Activated CD8-positive, alpha-beta T cell treated with anti-CD3 and anti-CD28 coated beads for 36 hours (primary cell): ENCODE data around the gene PLEK. TPM values are rescaled to one million over a fixed set of nuclear protein-coding genes. Genes with fewer than 3 reads are reported as not detected.
"Not testable (repeated sequence)": the region's sequence is repeated elsewhere in the genome, so short reads cannot be mapped to it uniquely, and the experiment has no call there.

Source experiments
- ATAC-seq: fragments of 200-7000 bp; cut with Tn5 transposase; one replicate; pipeline ENCODE4 v1.10.0; 2021; ENCODE audit warnings: mild to moderate bottlenecking, moderate library complexity
- CTCF ChIA-PET: fragments of 350-600 bp; sonication (Branson Sonifier 250); formaldehyde crosslinking; loops from one replicate; lab custom pipeline; 2021; ENCODE audit warnings: antibody characterized with exemption; lab: Charles Lee
- POLR2A ChIA-PET: fragments of 350-600 bp; sonication (Branson Sonifier 250); formaldehyde crosslinking; loops from one replicate; lab custom pipeline; 2021; ENCODE audit warnings: antibody characterized with exemption; lab: Charles Lee
- DNase-seq: peaks from one replicate; pipeline ENCODE4 v3.0.0-alpha.2; 2020
- H3K27ac Mint-ChIP-seq: one replicate; pipeline ENCODE4 v1.8.0; 2021; ENCODE audit warnings: mild to moderate bottlenecking, mixed read lengths
- H3K27me3 Mint-ChIP-seq: one replicate; pipeline ENCODE4 v1.8.0; 2021; ENCODE audit warnings: mixed read lengths
- H3K36me3 Mint-ChIP-seq: one replicate; pipeline ENCODE4 v1.8.0; 2021; ENCODE audit warnings: low read depth, mixed read lengths
- H3K4me1 Mint-ChIP-seq: one replicate; pipeline ENCODE4 v1.8.0; 2021; ENCODE audit warnings: low read depth, mixed read lengths
- H3K4me3 Mint-ChIP-seq: one replicate; pipeline ENCODE4 v1.8.0; 2021; ENCODE audit warnings: mild to moderate bottlenecking, moderate library complexity, mixed read lengths
- H3K9me3 Mint-ChIP-seq: one replicate; pipeline ENCODE4 v1.8.0; 2021; ENCODE audit warnings: mixed read lengths
- intact Hi-C: fragments of 100-400 bp; cut with micrococcal nuclease; formaldehyde crosslinking; loops from one replicate; pipeline ENCODE4 v1.10.0; 2022
- total RNA-seq, 2 experiments: library from RNA; stranded (reverse); gene quantifications; one replicate each; pipeline ENCODE4 v1.2.3, GENCODE V29; 2021
- TF ChIP-seq, protein P1 (sequence below): fragments of 200-600 bp; IDR thresholded peaks from one replicate; pipeline ENCODE4 v1.8.0; 2022; ENCODE audit warnings: antibody characterized with exemption, mild to moderate bottlenecking

The PLEK gene
- total RNA-seq, 2 experiments from 2014 or later = 4.8 to 6.0 TPM

DNA sequence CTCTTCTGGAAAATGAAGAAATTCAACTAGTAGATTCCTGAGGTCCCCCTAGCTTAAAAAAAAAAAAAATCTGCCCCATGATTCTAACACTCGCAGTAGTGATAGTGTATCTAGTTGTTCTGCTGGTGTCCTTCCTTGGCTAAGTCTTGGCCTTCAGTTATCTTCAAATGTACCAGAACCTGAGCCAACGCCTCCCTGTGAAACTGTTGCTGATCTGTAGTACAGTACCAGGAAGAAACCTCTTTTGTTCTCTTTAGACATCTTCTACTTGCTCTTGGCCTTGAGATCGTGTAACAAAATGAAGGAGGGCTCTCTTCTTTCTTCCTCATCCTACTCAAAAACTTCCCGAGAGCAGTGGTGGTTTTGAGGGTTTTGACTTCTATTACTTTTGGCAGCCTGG is 31.0 kb downstream of the PLEK start:
- no peak overlapping the region for H3K4me3 Mint-ChIP-seq
- ATAC-seq = no peak
- peaks cover 11% of the 10 kb centered on the region for H3K36me3 Mint-ChIP-seq
- POLR2A ChIA-PET = no interaction called here
- CTCF ChIA-PET = no interaction called here
- TF ChIP-seq, protein P1, sequence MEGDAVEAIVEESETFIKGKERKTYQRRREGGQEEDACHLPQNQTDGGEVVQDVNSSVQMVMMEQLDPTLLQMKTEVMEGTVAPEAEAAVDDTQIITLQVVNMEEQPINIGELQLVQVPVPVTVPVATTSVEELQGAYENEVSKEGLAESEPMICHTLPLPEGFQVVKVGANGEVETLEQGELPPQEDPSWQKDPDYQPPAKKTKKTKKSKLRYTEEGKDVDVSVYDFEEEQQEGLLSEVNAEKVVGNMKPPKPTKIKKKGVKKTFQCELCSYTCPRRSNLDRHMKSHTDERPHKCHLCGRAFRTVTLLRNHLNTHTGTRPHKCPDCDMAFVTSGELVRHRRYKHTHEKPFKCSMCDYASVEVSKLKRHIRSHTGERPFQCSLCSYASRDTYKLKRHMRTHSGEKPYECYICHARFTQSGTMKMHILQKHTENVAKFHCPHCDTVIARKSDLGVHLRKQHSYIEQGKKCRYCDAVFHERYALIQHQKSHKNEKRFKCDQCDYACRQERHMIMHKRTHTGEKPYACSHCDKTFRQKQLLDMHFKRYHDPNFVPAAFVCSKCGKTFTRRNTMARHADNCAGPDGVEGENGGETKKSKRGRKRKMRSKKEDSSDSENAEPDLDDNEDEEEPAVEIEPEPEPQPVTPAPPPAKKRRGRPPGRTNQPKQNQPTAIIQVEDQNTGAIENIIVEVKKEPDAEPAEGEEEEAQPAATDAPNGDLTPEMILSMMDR = no peak
- H3K4me1 Mint-ChIP-seq = peaks cover 2% of the 10 kb centered on the region
- DNase-seq = no peak
- intact Hi-C loops = no loop called here
- H3K9me3 Mint-ChIP-seq = peaks cover 8% of the 10 kb centered on the region
- no peak overlapping the region for H3K27ac Mint-ChIP-seq
- H3K27me3 Mint-ChIP-seq = peaks cover 2% of the 10 kb centered on the region

DNA sequence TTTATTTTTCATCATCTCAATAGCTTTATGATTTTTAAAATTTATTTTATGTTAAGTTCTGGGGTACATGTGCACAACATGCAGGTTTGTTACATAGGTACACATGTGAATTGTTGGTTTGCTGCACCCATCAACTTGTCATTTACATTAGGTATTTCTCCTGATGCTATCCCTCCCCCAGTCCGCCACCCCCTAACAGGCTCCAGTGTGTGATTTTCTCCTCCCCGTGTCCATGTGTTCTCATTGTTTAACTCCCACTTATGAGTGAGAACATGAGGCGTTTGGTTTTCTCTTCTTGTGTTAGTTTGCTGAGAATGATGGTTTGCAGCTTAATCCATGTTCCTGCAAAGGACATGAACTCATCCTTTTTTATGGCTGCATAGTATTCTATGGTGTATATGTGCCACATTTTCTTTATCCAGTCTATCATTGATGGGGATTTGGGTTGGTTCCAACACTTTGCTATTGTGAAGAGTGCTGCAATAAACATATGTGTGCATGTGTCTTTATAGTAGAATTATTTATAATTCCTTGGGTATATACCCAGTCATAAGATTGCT is 32.7 kb downstream of the PLEK start:
- ATAC-seq, CTCF ChIA-PET, DNase-seq, H3K27ac Mint-ChIP-seq, H3K27me3 Mint-ChIP-seq, intact Hi-C loops, H3K4me1 Mint-ChIP-seq, H3K4me3 Mint-ChIP-seq: not testable (repeated sequence)
- POLR2A ChIA-PET = interaction anchor here (0.6 kb wide), 1 partner anchor 1164 kb away, joined by 3 read pairs; no protein-coding TSS in a partner anchor
- Mint-ChIP-seq H3K36me3 (peaks cover 15% of the 10 kb centered on the region), H3K9me3 (peaks cover 11% of the 10 kb centered on the region)

DNA sequence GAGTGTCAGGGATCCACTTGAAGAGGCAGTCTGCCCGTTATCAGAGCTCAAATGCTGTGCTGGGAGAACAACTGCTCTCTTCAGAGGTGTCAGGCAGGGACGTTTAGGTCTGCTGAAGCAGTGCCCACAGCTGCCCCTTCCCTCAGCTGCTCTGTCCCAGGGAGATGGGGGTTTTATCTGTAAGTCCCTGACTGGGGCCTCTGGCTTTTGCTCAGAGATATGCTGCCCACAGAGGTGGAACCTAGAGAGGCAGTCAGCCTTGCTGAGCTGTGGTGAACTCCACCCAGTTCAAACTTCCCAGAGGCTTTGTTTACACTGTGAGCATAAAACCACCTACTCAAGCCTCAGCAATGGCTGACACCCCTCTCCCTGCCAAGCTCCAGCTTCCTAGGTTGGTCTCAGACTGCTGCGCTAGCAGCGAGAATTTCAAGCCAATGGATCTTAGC is 38.1 kb downstream of the PLEK start:
- no peak for ATAC-seq
- Mint-ChIP-seq H3K4me1 (peaks cover 6% of the 10 kb centered on the region), H3K27ac (no peak overlapping the region), H3K9me3 (peaks cover 20% of the 10 kb centered on the region), H3K27me3 (peaks cover 6% of the 10 kb centered on the region), H3K4me3 (no peak overlapping the region), H3K36me3 (peaks cover 15% of the 10 kb centered on the region)
- intact Hi-C loops = no loop called here
- no peak for DNase-seq
- CTCF ChIA-PET = no interaction called here
- TF ChIP-seq, protein P1 = no peak
- POLR2A ChIA-PET = no interaction called here

DNA sequence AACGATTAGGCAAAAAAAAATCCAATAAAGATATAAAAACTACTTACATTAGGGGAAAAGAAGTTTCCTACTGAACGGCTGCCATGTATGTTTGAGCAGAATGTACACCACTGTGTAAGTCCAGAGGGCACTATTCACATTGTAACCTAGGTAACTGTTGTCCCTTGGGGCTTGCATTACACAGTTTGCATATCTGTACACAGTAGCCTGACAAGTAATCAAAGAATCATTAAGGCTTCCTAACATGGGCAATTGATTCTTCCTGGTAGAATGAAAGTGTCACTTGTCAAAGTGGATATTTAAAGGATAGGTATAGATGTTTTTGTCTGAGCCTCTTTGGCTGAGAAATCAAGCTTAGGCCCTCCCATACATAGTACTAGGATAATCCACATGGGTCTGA is 39.1 kb downstream of the PLEK start:
- intact Hi-C loops = no loop called here
- peaks cover 7% of the 10 kb centered on the region for H3K36me3 Mint-ChIP-seq
- CTCF ChIA-PET = interaction anchor here (1.2 kb wide), 1 partner anchor 37 kb away, joined by 3 read pairs; no protein-coding TSS in a partner anchor

DNA sequence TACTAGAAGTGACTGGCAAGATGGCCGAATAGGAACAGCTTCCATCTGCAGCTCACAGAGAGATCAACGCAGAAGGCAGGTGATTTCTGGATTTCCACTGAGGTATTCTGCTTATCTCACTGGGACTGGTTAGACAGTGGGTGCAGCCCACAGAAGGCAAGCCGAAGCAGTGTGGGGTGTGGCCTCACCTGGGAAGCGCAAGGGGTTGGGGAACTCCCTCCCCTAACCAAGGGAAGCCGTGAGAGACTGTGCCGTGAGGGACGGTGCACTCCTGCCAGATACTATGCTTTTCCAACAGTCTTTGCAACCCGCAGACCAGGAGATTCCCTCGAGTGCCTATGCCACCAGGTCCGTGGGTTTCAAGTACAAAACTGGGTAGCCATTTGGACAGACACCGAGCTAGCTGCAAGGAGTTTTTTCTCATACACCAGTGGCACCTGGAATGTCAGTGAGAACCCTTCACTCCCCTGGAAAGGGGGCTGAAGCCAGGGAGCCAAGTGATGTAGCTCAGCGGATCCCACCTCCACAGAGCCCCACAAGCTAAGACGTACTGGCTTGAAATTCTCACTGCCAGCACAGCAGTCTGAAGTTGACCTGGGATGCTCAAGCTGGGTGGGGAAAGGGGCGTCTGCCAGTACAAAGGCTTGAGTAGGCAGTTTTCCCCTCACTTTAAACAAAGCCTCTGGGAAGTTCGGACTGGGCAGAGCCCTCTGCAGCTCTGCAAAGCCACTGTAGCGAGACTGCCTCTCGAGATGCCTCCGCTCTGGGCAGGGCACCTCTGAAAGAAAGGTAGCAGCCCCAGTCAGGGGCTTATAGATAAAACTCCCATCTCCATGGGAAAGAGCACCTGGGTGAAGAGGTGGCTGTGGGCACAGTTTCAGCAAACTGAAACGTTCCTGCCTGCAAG is 40.1 kb downstream of the PLEK start:
- H3K4me3 Mint-ChIP-seq = no peak overlapping the region

More for the DNA sequence above, 39.1 kb downstream of the PLEK start:
- Mint-ChIP-seq H3K9me3 (peaks cover 22% of the 10 kb centered on the region), H3K4me3 (no peak overlapping the region), H3K27ac (no peak overlapping the region), H3K4me1 (peaks cover 6% of the 10 kb centered on the region), H3K27me3 (peaks cover 6% of the 10 kb centered on the region)
- no peak for ATAC-seq
- POLR2A ChIA-PET = no interaction called here
- DNase-seq = no peak
- TF ChIP-seq, protein P1 = no peak

More for the DNA sequence above, 40.1 kb downstream of the PLEK start:
- TF ChIP-seq, protein P1 = no peak
- Mint-ChIP-seq H3K4me1 (peaks cover 6% of the 10 kb centered on the region), H3K36me3 (peaks cover 7% of the 10 kb centered on the region), H3K27ac (no peak overlapping the region), H3K9me3 (peaks cover 20% of the 10 kb centered on the region), H3K27me3 (peaks cover 6% of the 10 kb centered on the region)
- DNase-seq = no peak
- intact Hi-C loops = no loop called here
- ATAC-seq = no peak
- ChIA-PET POLR2A (interaction anchor here (1.0 kb wide), 1 partner anchor 10 kb away, joined by 3 read pairs; no protein-coding TSS in a partner anchor), CTCF (interaction anchor here (1.2 to 1.3 kb wide), 2 partner anchors 10 to 36 kb away, joined by 3 read pairs; no protein-coding TSS in a partner anchor)
